Measurements from ENCODE around the gene UGT1A9. TPM values are rescaled to one million over a fixed set of nuclear protein-coding genes. Genes with fewer than 3 reads are reported as not detected.
"Not testable (repeated sequence)": the region's sequence is repeated elsewhere in the genome, so short reads cannot be mapped to it uniquely, and the experiment has no call there.

UGT1A9 gene
- total RNA-seq, 3 donors from 2014 or later = not detected

- Mint-ChIP-seq H3K9me3 (peaks cover 16% of the 10 kb centered on the region), H3K27me3 (ENCODE audit: low read depth) (peaks cover 27% of the 10 kb centered on the region)
- H3K4me1 Mint-ChIP-seq (ENCODE audit: low read depth); H3K36me3 Mint-ChIP-seq (ENCODE audit: insufficient read depth); DNase-seq; H3K4me3 Mint-ChIP-seq; ATAC-seq: not testable (repeated sequence)
Observed at GRCh38 chr2:233750689-233751088, 79.0 kb downstream of the UGT1A9 start.

- not testable (repeated sequence) for DNase-seq; H3K36me3 Mint-ChIP-seq (ENCODE audit: insufficient read depth); ATAC-seq; H3K4me3 Mint-ChIP-seq; H3K4me1 Mint-ChIP-seq (ENCODE audit: low read depth)
- Mint-ChIP-seq H3K27me3 (ENCODE audit: low read depth) (peaks cover 25% of the 10 kb centered on the region), H3K9me3 (peaks cover 16% of the 10 kb centered on the region)
Observed at GRCh38 chr2:233751212-233752009, 79.7 kb downstream of the UGT1A9 start.

- Mint-ChIP-seq H3K9me3 (peaks cover 12% of the 10 kb centered on the region), H3K4me3 (no peak overlapping the region), H3K27me3 (ENCODE audit: low read depth) (peaks cover 13% of the 10 kb centered on the region), H3K4me1 (ENCODE audit: low read depth) (no peaks in the 10 kb centered on the region), H3K36me3 (ENCODE audit: insufficient read depth) (no peaks in the 10 kb centered on the region)
- ATAC-seq (no peak), DNase-seq (no peak)
Observed at GRCh38 chr2:233754872-233755611, 83.3 kb downstream of the UGT1A9 start.

- ATAC-seq (no peak), DNase-seq (no peak)
- H3K9me3 Mint-ChIP-seq = peaks cover 4% of the 10 kb centered on the region
- H3K4me1 Mint-ChIP-seq (ENCODE audit: low read depth) = no peaks in the 10 kb centered on the region
- H3K4me3 Mint-ChIP-seq = no peak overlapping the region
- peaks cover 13% of the 10 kb centered on the region for H3K27me3 Mint-ChIP-seq (ENCODE audit: low read depth)
- H3K36me3 Mint-ChIP-seq (ENCODE audit: insufficient read depth) = no peaks in the 10 kb centered on the region
Observed at GRCh38 chr2:233756429-233757081, 84.9 kb downstream of the UGT1A9 start.

- Mint-ChIP-seq H3K4me1 (ENCODE audit: low read depth) (no peaks in the 10 kb centered on the region), H3K4me3 (no peak overlapping the region), H3K27me3 (ENCODE audit: low read depth) (peaks cover 11% of the 10 kb centered on the region)
Observed at GRCh38 chr2:233758141-233758540, 86.4 kb downstream of the UGT1A9 start.

GRCh38 chr2:233758849-233759248 is 87.2 kb downstream of the UGT1A9 start:
- DNase-seq (no peak), ATAC-seq (no peak)
- no peaks in the 10 kb centered on the region for H3K4me1 Mint-ChIP-seq (ENCODE audit: low read depth)
- no peaks in the 10 kb centered on the region for H3K9me3 Mint-ChIP-seq
- H3K27me3 Mint-ChIP-seq (ENCODE audit: low read depth) = peaks cover 11% of the 10 kb centered on the region
- H3K36me3 Mint-ChIP-seq (ENCODE audit: insufficient read depth) = no peaks in the 10 kb centered on the region
- H3K4me3 Mint-ChIP-seq = no peak overlapping the region

More at GRCh38 chr2:233758141-233758540, 86.4 kb downstream of the UGT1A9 start:
- H3K36me3 Mint-ChIP-seq (ENCODE audit: insufficient read depth) = no peaks in the 10 kb centered on the region
- DNase-seq = no peak
- ATAC-seq = no peak
- no peaks in the 10 kb centered on the region for H3K9me3 Mint-ChIP-seq

GRCh38 chr2:233760043-233760442 is 88.3 kb downstream of the UGT1A9 start, which contains the start of gene UGT1A1:
TSS of gene UGT1A1 (plus strand) at chr2:233760270. CDS start at chr2:233760288, 18 bp downstream.
- H3K4me3 Mint-ChIP-seq = no peak within 1 kb of the TSS
- H3K4me1 Mint-ChIP-seq (ENCODE audit: low read depth) = no peaks in the 10 kb centered on the region
- ATAC-seq (no peak), DNase-seq (no peak)
- H3K27me3 Mint-ChIP-seq (ENCODE audit: low read depth) = peaks cover 16% of the 10 kb centered on the region
- no peaks in the 10 kb centered on the region for H3K36me3 Mint-ChIP-seq (ENCODE audit: insufficient read depth)
- H3K9me3 Mint-ChIP-seq = no peaks in the 10 kb centered on the region

- Mint-ChIP-seq H3K9me3 (no peaks in the 10 kb centered on the region), H3K36me3 (ENCODE audit: insufficient read depth) (no peaks in the 10 kb centered on the region), H3K4me1 (ENCODE audit: low read depth) (no peaks in the 10 kb centered on the region), H3K4me3 (no peak overlapping the region), H3K27me3 (ENCODE audit: low read depth) (peaks cover 22% of the 10 kb centered on the region)
- no peak for DNase-seq
- ATAC-seq = no peak
Observed at GRCh38 chr2:233761040-233761769, 89.5 kb downstream of the UGT1A9 start.

GRCh38 chr2:233764264-233764663 is 92.6 kb downstream of the UGT1A9 start:
- Mint-ChIP-seq H3K9me3 (no peaks in the 10 kb centered on the region), H3K36me3 (ENCODE audit: insufficient read depth) (no peaks in the 10 kb centered on the region), H3K27me3 (ENCODE audit: low read depth) (peaks cover 35% of the 10 kb centered on the region), H3K4me1 (ENCODE audit: low read depth) (no peaks in the 10 kb centered on the region), H3K4me3 (no peak overlapping the region)
- no peak for ATAC-seq
- DNase-seq = no peak

- H3K36me3 Mint-ChIP-seq (ENCODE audit: insufficient read depth) = no peaks in the 10 kb centered on the region
- DNase-seq (no peak), ATAC-seq (no peak)
- no peak overlapping the region for H3K4me3 Mint-ChIP-seq
- peaks cover 38% of the 10 kb centered on the region for H3K27me3 Mint-ChIP-seq (ENCODE audit: low read depth)
- H3K9me3 Mint-ChIP-seq = no peaks in the 10 kb centered on the region
- no peaks in the 10 kb centered on the region for H3K4me1 Mint-ChIP-seq (ENCODE audit: low read depth)
Observed at GRCh38 chr2:233764761-233765160, 93.1 kb downstream of the UGT1A9 start.

- Mint-ChIP-seq H3K4me3 (no peak overlapping the region), H3K9me3 (no peaks in the 10 kb centered on the region), H3K36me3 (ENCODE audit: insufficient read depth) (no peaks in the 10 kb centered on the region), H3K4me1 (ENCODE audit: low read depth) (no peaks in the 10 kb centered on the region), H3K27me3 (ENCODE audit: low read depth) (peaks cover 38% of the 10 kb centered on the region)
- DNase-seq (no peak), ATAC-seq (no peak)
Observed at GRCh38 chr2:233766416-233766815, 94.7 kb downstream of the UGT1A9 start.

- Mint-ChIP-seq H3K27me3 (ENCODE audit: low read depth) (peaks cover 38% of the 10 kb centered on the region), H3K9me3 (no peaks in the 10 kb centered on the region), H3K36me3 (ENCODE audit: insufficient read depth) (no peaks in the 10 kb centered on the region), H3K4me1 (ENCODE audit: low read depth) (no peaks in the 10 kb centered on the region), H3K4me3 (no peak overlapping the region)
- ATAC-seq = no peak
- no peak for DNase-seq
Observed at GRCh38 chr2:233768076-233768475, 96.4 kb downstream of the UGT1A9 start.

- H3K4me3 Mint-ChIP-seq = no peak overlapping the region
- H3K4me1 Mint-ChIP-seq (ENCODE audit: low read depth) = no peaks in the 10 kb centered on the region
- no peaks in the 10 kb centered on the region for H3K36me3 Mint-ChIP-seq (ENCODE audit: insufficient read depth)
Observed at GRCh38 chr2:233769260-233769659, 97.6 kb downstream of the UGT1A9 start.

GRCh38 chr2:233772153-233772552 is 100.5 kb downstream of the UGT1A9 start:
- Mint-ChIP-seq H3K4me3 (no peak overlapping the region), H3K4me1 (ENCODE audit: low read depth) (no peaks in the 10 kb centered on the region), H3K9me3 (peaks cover under 1% of the 10 kb centered on the region), H3K27me3 (ENCODE audit: low read depth) (peaks cover 13% of the 10 kb centered on the region), H3K36me3 (ENCODE audit: insufficient read depth) (no peaks in the 10 kb centered on the region)
- DNase-seq = no peak
- no peak for ATAC-seq

More at GRCh38 chr2:233769260-233769659, 97.6 kb downstream of the UGT1A9 start:
- H3K9me3 Mint-ChIP-seq = no peaks in the 10 kb centered on the region
- no peak for ATAC-seq
- peaks cover 30% of the 10 kb centered on the region for H3K27me3 Mint-ChIP-seq (ENCODE audit: low read depth)
- DNase-seq = no peak

All from activated T-cell treated with anti-CD3 and anti-CD28 coated beads, Interleukin-2, amount 50 U/mL, for 4 hours (primary cell).